ENCODE measurements around the gene PCNX2.

GRCh38 chr1:233170741-233171140, 124.8 kb downstream of the PCNX2 start:
- no peak for TF ChIP-seq CTCF (IDR thresholded peaks at IDR 0.05; ENCODE audit: low read length)
- no peak for TF ChIP-seq EZH2 (optimal IDR thresholded peaks at IDR 0.05; ENCODE audit: low read depth, low read length)
- no peak for TF ChIP-seq EZH2phosphoT487 (IDR thresholded peaks at IDR 0.05; ENCODE audit: low read length)
